Panc1 (cell line): Measurements from ENCODE around the gene SCN10A. TPM values are rescaled to one million over a fixed set of nuclear protein-coding genes. Genes with fewer than 3 reads are reported as not detected.
A peak's percentile ranks its signal among the peaks of the same experiment; 100 is the strongest.

ENCODE experiments used
- ATAC-seq: fragments of 200-7000 bp; cut with Tn5 transposase; 2 replicates; pipeline ENCODE4 v1.9.1; 2020; ENCODE audit warnings: mild to moderate bottlenecking, moderate library complexity
- BruUV-seq: library from RNA; stranded (reverse); fragments of 400-500 nt; replicated peaks from 2 replicates; lab custom pipeline; 2021; lab: Mats Ljungman, UMichigan
- CTCF ChIA-PET: fragments of 300-600 bp; sonication (Branson Sonifier 250); formaldehyde crosslinking; loops from one replicate; lab custom pipeline; 2022; ENCODE audit warnings: antibody characterized with exemption; lab: Charles Lee
- POLR2A ChIA-PET: fragments of 300-600 bp; sonication (Branson Sonifier 250); formaldehyde crosslinking; loops from one replicate; lab custom pipeline; 2022; ENCODE audit warnings: antibody characterized with exemption; lab: Charles Lee
- DNase-seq: peaks from one replicate; pipeline ENCODE4 v3.0.0-alpha.2; 2010; ENCODE audit warnings: low read depth, low spot score
- H3K27ac ChIP-seq: 2 replicates; pipeline ENCODE4 v1.5.1; 2011; ENCODE audit warnings: mild to moderate bottlenecking, low read length, inconsistent platforms
- H3K27me3 ChIP-seq: fragments of 200-500 bp; sonication (Bioruptor generic); 2 replicates; pipeline ENCODE4 v1.6.0; 2014; ENCODE audit warnings: low read length, inconsistent platforms; ENCODE audit not compliant: control insufficient read depth, insufficient read depth
- H3K36me3 ChIP-seq: fragments of 200-500 bp; sonication (Bioruptor generic); 2 replicates; pipeline ENCODE4 v1.5.1; 2014; ENCODE audit warnings: inconsistent platforms, mild to moderate bottlenecking, low read length, moderate library complexity; ENCODE audit not compliant: control insufficient read depth, insufficient read depth
- H3K4me1 ChIP-seq: 2 replicates; pipeline ENCODE4 v1.5.1; 2011; ENCODE audit warnings: inconsistent platforms, mild to moderate bottlenecking, low read length, moderate library complexity; ENCODE audit not compliant: control insufficient read depth, insufficient read depth
- H3K4me3 ChIP-seq, 2 experiments: 2 replicates each; pipeline ENCODE4 v1.5.1; 2011 to 2012; ENCODE audit warnings: low read depth in 2 of 2, low read length in 2 of 2, mild to moderate bottlenecking in 2 of 2, inconsistent platforms in 1 of 2, moderate library complexity in 1 of 2
- H3K9me3 ChIP-seq: fragments of 200-500 bp; sonication (Bioruptor generic); 2 replicates; pipeline ENCODE4 v1.5.1; 2014; ENCODE audit warnings: low read depth, mild to moderate bottlenecking, inconsistent platforms, low read length, moderate library complexity; ENCODE audit not compliant: control insufficient read depth, insufficient read depth
- CTCF ChIP-seq: fragments of 450-650 bp; IDR thresholded peaks from 2 replicates; pipeline ENCODE4 v1.5.1; 2017; ENCODE audit warnings: mild to moderate bottlenecking
- POLR2AphosphoS5 ChIP-seq: IDR thresholded peaks from 2 replicates; pipeline ENCODE4 v1.6.1; 2012; ENCODE audit warnings: mild to moderate bottlenecking, low read depth, low read length, moderate library complexity
- REST ChIP-seq, 2 experiments: IDR thresholded peaks; 2 replicates each; pipeline ENCODE4 v1.6.1; 2011 to 2012; ENCODE audit warnings: low read depth in 2 of 2, control low read depth in 1 of 2, low read length in 1 of 2, mild to moderate bottlenecking in 1 of 2, moderate library complexity in 1 of 2; ENCODE audit not compliant: insufficient read depth in 1 of 2
- SIN3A ChIP-seq: IDR thresholded peaks from 2 replicates; pipeline ENCODE4 v1.6.1; 2012; ENCODE audit warnings: low read depth, mild to moderate bottlenecking, low read length, moderate library complexity, borderline replicate concordance; ENCODE audit not compliant: insufficient read depth
- TCF7L2 ChIP-seq: IDR thresholded peaks from 2 replicates; pipeline ENCODE4 v1.6.1; 2011; ENCODE audit warnings: mild to moderate bottlenecking, low read depth, low read length, inconsistent platforms
- in situ Hi-C: cut with HindIII; loops from 2 replicates; pipeline ENCODE4 v1.10.0; 2016; ENCODE audit warnings: low sequenced_read_pairs, low pct_unique_long_range_greater_than_20kb
- intact Hi-C: fragments of 100-400 bp; cut with micrococcal nuclease; formaldehyde crosslinking; loops from one replicate; pipeline ENCODE4 v1.10.0; 2022; ENCODE audit not compliant: unreplicated experiment
- total RNA-seq: library from RNA; stranded (reverse); gene quantifications from one replicate; pipeline ENCODE4 v1.2.1, GENCODE V29; 2021; ENCODE audit not compliant: unreplicated experiment

SCN10A gene
- total RNA-seq, 1 experiment from 2014 or later, result not detected

- Histone ChIP-seq H3K27me3 (no peaks in the 10 kb centered on the region; the same call in 1 of the 2 replicates), H3K9me3 (no peaks in the 10 kb centered on the region), H3K4me1 (no peaks in the 10 kb centered on the region), H3K36me3 (no peaks in the 10 kb centered on the region), H3K4me3 (no peak overlapping the region), H3K27ac (no peak overlapping the region)
- in situ Hi-C loops, result no loop called here
- POLR2A ChIA-PET, result interaction anchor here (0.6 kb wide), 1 partner anchor 440 kb away, joined by 4 read pairs; no protein-coding TSS in a partner anchor
- intact Hi-C loops, result loop anchor here (2.0 kb wide), 1 partner anchor 105 kb away; no protein-coding TSS in a partner anchor
- no peak for ATAC-seq
- no peak for DNase-seq
- no peak for TF ChIP-seq TCF7L2
- no peak for TF ChIP-seq CTCF
- no peak for TF ChIP-seq SIN3A
- TF ChIP-seq REST (IDR thresholded peaks at IDR 0.05; ENCODE audit: insufficient read depth in 1 of 2, low read depth in 2 of 2, low read length in 1 of 2), result no peak
- no peak for TF ChIP-seq POLR2AphosphoS5
- CTCF ChIA-PET, result interaction anchor here (0.9 kb wide), 1 partner anchor 107 kb away, joined by 3 read pairs; no protein-coding TSS in a partner anchor
- BruUV-seq, result no TSS peak
These were observed 76.7 kb downstream of the SCN10A start for GRCh38 chr3:38739396-38739689.

GRCh38 chr3:38738630-38739395 lies 77.2 kb downstream of the SCN10A start:
- in situ Hi-C loops, result no loop called here

More at GRCh38 chr3:38738630-38739395, 77.2 kb downstream of the SCN10A start:
- CTCF ChIA-PET, result interaction anchor here (0.7 to 0.9 kb wide), 2 partner anchors 9 to 107 kb away, joined by 3 read pairs; no protein-coding TSS in a partner anchor
- BruUV-seq, result no TSS peak
- Histone ChIP-seq H3K4me3 (no peak overlapping the region), H3K27me3 (no peaks in the 10 kb centered on the region; the same call in 1 of the 2 replicates), H3K4me1 (no peaks in the 10 kb centered on the region), H3K27ac (no peak overlapping the region), H3K9me3 (no peaks in the 10 kb centered on the region), H3K36me3 (no peaks in the 10 kb centered on the region)
- DNase-seq (no peak), ATAC-seq (no peak)
- intact Hi-C loops, result loop anchor here (2.0 kb wide), 1 partner anchor 106 kb away; no protein-coding TSS in a partner anchor
- TF ChIP-seq REST (IDR thresholded peaks at IDR 0.05; ENCODE audit: insufficient read depth in 1 of 2, low read depth in 2 of 2, low read length in 1 of 2) (no peak), TCF7L2 (no peak), SIN3A (no peak), CTCF (peak; percentile 70), POLR2AphosphoS5 (no peak)
- POLR2A ChIA-PET, result interaction anchor here (0.6 kb wide), 1 partner anchor 441 kb away, joined by 4 read pairs; no protein-coding TSS in a partner anchor
